Activated naive CD4-positive, alpha-beta T cell treated with anti-CD3 and anti-CD28 coated beads for 36 hours (primary cell): ENCODE results near the gene RUNX1. TPM values are rescaled to one million over a fixed set of nuclear protein-coding genes. Genes with fewer than 3 reads are reported as not detected.
A peak's percentile ranks its signal among the peaks of the same experiment; 100 is the strongest.

ENCODE experiments used
- CTCF ChIA-PET: fragments of 350-600 bp; sonication (Branson Sonifier 250); formaldehyde crosslinking; loops from one replicate; lab custom pipeline; 2021; ENCODE audit warnings: antibody characterized with exemption; lab: Charles Lee
- DNase-seq: peaks from one replicate; pipeline ENCODE4 v3.0.0-alpha.2; 2020
- H3K27ac Mint-ChIP-seq: one replicate; pipeline ENCODE4 v1.8.0; 2021; ENCODE audit warnings: mild to moderate bottlenecking, mixed read lengths
- H3K27me3 Mint-ChIP-seq: one replicate; pipeline ENCODE4 v1.8.0; 2021; ENCODE audit warnings: low read depth, mixed read lengths
- H3K36me3 Mint-ChIP-seq: one replicate; pipeline ENCODE4 v1.8.0; 2021; ENCODE audit warnings: low read depth, mixed read lengths
- H3K4me1 Mint-ChIP-seq: one replicate; pipeline ENCODE4 v1.8.0; 2021; ENCODE audit warnings: low read depth, mixed read lengths
- H3K4me3 Mint-ChIP-seq: one replicate; pipeline ENCODE4 v1.8.0; 2021; ENCODE audit warnings: mild to moderate bottlenecking, moderate library complexity, mixed read lengths
- H3K9me3 Mint-ChIP-seq: one replicate; pipeline ENCODE4 v1.8.0; 2021; ENCODE audit warnings: mixed read lengths
- intact Hi-C: fragments of 100-400 bp; cut with micrococcal nuclease; formaldehyde crosslinking; loops from one replicate; pipeline ENCODE4 v1.15.1; 2023
- total RNA-seq, 2 experiments: library from RNA; stranded (reverse); gene quantifications; one replicate each; pipeline ENCODE4 v1.2.3, GENCODE V29; 2021

The RUNX1 gene
- total RNA-seq, 2 experiments from 2014 or later, result 36.9 to 41.0 TPM

DNA sequence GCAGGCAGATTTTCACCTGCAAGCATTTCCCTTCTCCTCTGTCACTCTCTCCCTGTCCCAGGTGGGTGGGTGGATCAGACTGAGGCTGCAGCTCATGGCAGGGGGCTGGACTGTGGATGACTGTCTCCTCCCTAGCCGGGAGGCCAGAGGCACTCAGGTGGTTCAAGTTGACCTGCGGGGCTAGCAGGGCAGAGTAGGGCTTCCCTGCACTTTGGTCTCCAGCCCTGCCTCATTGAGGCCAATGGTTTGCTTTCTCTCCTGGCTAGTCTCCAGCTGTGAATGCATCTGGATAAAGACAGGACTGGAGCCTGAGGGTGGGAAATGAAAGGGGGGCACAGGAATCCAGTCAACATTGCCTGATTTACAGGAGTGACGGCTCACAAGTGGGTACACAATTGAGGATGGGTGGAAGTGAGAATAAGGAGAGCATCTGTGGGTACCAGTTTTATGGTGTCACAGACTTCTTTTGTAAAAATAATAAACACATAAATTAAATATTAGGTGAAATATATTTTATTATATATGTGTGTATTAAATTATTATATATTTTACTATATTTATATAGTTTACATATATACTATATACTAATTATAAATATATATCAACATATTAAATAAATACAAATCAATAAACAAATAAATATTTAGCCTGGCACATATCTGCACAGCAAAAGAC, 25.6 kb downstream of the RUNX1 start:
- peak overlapping the region; percentile 71 for H3K27ac Mint-ChIP-seq
- H3K27me3 Mint-ChIP-seq, result no peaks in the 10 kb centered on the region
- DNase-seq, result no peak
- H3K36me3 Mint-ChIP-seq, result peaks cover 4% of the 10 kb centered on the region
- peaks cover 3% of the 10 kb centered on the region for H3K9me3 Mint-ChIP-seq
- intact Hi-C loops, result loop anchor here (1.0 to 2.0 kb wide), 9 partner anchors 8 to 319 kb away; no protein-coding TSS in a partner anchor
- peaks cover 85% of the 10 kb centered on the region for H3K4me1 Mint-ChIP-seq
- H3K4me3 Mint-ChIP-seq, result no peak overlapping the region
- CTCF ChIA-PET, result interaction anchor here (2.0 kb wide), 1 partner anchor 134 kb away, joined by 6 read pairs; no protein-coding TSS in a partner anchor

DNA sequence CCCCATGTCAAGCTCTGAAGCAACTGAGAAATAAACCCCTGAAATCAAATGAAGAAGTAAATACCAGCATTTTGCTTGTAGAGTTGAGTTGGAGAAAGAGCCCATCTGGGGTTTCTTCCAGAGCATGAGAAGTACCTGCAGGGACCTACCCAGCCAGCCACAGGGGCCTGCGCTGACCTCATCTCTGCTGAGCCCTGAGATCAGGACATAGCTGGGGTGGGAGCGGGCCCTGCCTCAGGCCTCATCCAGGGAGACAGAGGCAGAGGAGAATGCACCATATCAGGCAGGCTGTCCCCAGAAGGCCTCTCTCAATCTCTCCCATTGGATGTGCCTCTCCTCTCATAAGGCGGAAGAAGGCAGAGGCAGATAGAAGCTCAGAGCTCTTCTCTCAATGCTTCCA, 27.6 kb downstream of the RUNX1 start:
- Mint-ChIP-seq H3K4me3 (no peak overlapping the region), H3K27ac (peak overlapping the region; percentile 80), H3K27me3 (no peaks in the 10 kb centered on the region), H3K9me3 (peaks cover 3% of the 10 kb centered on the region), H3K36me3 (peaks cover 3% of the 10 kb centered on the region), H3K4me1 (peaks cover 86% of the 10 kb centered on the region)
- intact Hi-C loops, result loop anchor here (1.0 kb wide), 1 partner anchor 118 kb away; no protein-coding TSS in a partner anchor
- DNase-seq, result no peak
- CTCF ChIA-PET, result interaction anchor here (0.7 to 3.5 kb wide), 11 partner anchors 13 to 132 kb away, joined by 3 to 14 read pairs (median 4); no protein-coding TSS in a partner anchor

DNA sequence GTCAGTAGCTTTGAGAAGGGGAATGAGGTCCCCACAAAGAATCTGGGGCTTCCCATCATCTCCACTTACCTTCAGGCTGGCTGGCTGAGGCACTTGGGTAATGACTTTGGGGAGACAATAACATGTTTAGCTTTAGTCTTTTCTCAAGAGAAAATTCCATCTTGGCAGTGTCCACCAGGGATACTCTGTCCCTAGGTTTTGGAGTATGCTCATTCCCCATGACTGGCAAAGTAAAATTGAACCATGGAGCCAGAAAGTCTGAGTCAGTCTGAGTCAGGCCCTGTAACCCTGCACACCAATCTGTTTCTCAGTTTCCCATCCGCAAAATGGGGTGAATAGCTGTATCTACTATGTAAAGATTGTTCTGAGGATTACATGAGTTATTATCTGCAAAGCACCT, 28.2 kb downstream of the RUNX1 start:
- peak overlapping the region; percentile 80 for H3K27ac Mint-ChIP-seq
- H3K9me3 Mint-ChIP-seq, result peaks cover 3% of the 10 kb centered on the region
- H3K4me1 Mint-ChIP-seq, result peaks cover 89% of the 10 kb centered on the region
- peaks cover 3% of the 10 kb centered on the region for H3K36me3 Mint-ChIP-seq
- CTCF ChIA-PET, result interaction anchor here (1.0 to 3.5 kb wide), 7 partner anchors 21 to 74 kb away, joined by 3 to 14 read pairs (median 5); no protein-coding TSS in a partner anchor
- H3K27me3 Mint-ChIP-seq, result no peaks in the 10 kb centered on the region
- intact Hi-C loops, result loop anchor here (1.0 kb wide), 1 partner anchor 118 kb away; no protein-coding TSS in a partner anchor
- no peak overlapping the region for H3K4me3 Mint-ChIP-seq
- DNase-seq, result peak; percentile 52

DNA sequence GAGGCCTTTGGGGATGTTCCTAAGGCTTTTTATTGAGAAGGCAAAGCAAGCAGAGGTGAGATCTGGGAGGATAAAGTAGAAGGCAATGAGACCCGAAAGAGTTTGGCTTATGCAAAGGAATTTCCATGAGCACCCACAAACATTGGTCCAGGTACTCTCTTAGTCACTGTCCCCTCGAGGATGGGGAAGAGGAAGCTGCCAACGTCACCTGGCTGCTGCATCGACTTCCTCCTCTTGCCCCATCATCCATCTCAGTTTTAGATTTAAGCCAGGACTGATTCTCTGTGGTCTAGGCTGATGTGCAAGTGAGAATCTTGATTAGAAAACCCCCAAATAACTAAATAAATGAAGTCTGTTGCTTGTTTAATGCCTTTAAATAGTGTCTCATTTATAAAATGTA, 28.7 kb downstream of the RUNX1 start:
- Mint-ChIP-seq H3K36me3 (peaks cover 3% of the 10 kb centered on the region), H3K4me3 (no peak overlapping the region), H3K27me3 (no peaks in the 10 kb centered on the region), H3K9me3 (peaks cover 3% of the 10 kb centered on the region), H3K4me1 (peaks cover 89% of the 10 kb centered on the region), H3K27ac (peak overlapping the region; percentile 80)
- DNase-seq, result peak; percentile 69
- CTCF ChIA-PET, result interaction anchor here (1.3 to 3.5 kb wide), 3 partner anchors 37 to 129 kb away, joined by 3 to 14 read pairs (median 3); no protein-coding TSS in a partner anchor
- intact Hi-C loops, result no loop called here

DNA sequence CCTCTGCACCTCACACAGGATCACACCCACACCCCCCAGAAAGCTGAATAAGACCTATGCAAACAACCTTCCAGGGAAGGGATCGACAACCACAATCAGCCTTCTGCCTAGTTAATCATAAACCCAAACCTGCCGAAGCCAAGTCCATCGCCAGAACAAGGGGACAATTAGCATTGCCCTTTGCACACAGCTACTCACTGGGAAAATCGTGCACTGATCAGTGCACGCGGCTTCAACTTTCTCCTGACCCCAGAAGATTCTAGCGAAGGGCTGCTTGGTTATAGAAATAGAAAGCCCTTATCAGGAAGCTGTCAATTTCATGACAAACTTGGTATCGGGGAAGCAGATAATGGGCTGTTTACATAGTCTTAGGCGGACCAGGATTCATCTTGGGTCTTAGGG, 29.5 kb downstream of the RUNX1 start:
- no peaks in the 10 kb centered on the region for H3K27me3 Mint-ChIP-seq
- intact Hi-C loops, result no loop called here
- H3K4me1 Mint-ChIP-seq, result peaks cover 89% of the 10 kb centered on the region
- CTCF ChIA-PET, result interaction anchor here (0.9 to 3.5 kb wide), 4 partner anchors 13 to 129 kb away, joined by 3 to 14 read pairs (median 3); no protein-coding TSS in a partner anchor
- no peak overlapping the region for H3K27ac Mint-ChIP-seq
- no peak for DNase-seq
- H3K9me3 Mint-ChIP-seq, result peaks cover 3% of the 10 kb centered on the region
- H3K4me3 Mint-ChIP-seq, result no peak overlapping the region
- H3K36me3 Mint-ChIP-seq, result peaks cover 3% of the 10 kb centered on the region

DNA sequence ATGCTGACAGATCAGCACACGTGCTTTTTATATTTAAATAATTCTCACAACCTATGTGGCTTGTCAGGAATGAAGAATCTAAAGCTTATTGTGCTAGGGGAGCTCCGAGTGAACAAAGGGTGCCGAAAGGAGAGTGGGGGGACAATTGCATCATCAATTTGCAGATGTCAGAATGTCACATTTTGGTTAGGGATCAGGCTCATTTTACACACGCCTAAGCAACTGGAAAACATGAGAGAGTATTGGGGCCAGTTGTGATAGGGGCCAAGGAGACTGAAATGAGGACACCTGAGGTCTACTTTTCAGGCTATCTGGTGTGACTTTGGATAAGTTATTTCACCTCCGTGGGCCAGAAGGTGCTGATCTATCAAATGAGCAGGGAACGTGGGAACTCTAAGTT, 31.8 kb downstream of the RUNX1 start:
- no peak overlapping the region for H3K27ac Mint-ChIP-seq
- CTCF ChIA-PET, result interaction anchor here (0.6 to 1.5 kb wide), 4 partner anchors 9 to 294 kb away, joined by 3 to 5 read pairs (median 4); no protein-coding TSS in a partner anchor
- no peaks in the 10 kb centered on the region for H3K27me3 Mint-ChIP-seq
- H3K4me1 Mint-ChIP-seq, result peaks cover 87% of the 10 kb centered on the region
- intact Hi-C loops, result no loop called here
- no peaks in the 10 kb centered on the region for H3K9me3 Mint-ChIP-seq
- DNase-seq, result no peak
- H3K36me3 Mint-ChIP-seq, result no peaks in the 10 kb centered on the region
- H3K4me3 Mint-ChIP-seq, result no peak overlapping the region

DNA sequence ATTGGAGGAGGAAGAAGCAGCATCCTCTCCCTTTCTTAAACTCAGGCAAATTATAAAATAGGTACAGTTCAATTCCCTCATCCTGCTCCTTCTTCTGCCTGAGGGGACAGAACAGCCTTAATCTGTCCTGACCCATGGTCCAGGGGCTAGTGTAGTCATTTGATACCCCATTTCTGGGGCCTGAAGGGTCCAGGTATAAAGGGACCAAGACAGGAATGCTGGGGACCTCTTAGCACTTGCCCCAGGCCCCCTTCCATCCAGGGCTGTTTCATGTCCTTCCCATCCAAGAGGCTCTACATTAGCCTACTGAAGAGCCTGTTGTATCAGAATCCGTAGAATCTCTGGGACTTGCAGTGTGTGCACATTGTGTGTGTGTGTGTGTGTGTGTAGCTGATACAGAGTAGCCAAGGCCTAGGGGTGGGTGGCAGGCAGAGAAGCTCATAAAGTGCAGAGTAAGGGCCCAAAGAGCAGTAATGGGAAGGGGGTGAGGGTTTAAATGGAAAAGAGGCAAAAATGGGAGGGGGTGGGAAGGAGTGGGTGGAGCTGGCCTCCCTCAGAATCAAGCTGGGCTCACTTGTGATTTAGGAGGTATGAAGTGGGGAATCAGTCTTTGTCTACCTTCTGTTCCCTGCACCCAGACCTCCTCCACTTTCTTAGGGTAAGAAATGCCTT, 32.4 kb downstream of the RUNX1 start:
- Mint-ChIP-seq H3K4me3 (no peak overlapping the region), H3K4me1 (peaks cover 87% of the 10 kb centered on the region), H3K9me3 (no peaks in the 10 kb centered on the region), H3K27ac (no peak overlapping the region), H3K27me3 (no peaks in the 10 kb centered on the region), H3K36me3 (no peaks in the 10 kb centered on the region)
- CTCF ChIA-PET, result interaction anchor here (0.6 to 1.5 kb wide), 4 partner anchors 10 to 293 kb away, joined by 3 to 5 read pairs (median 4); no protein-coding TSS in a partner anchor
- no peak for DNase-seq
- intact Hi-C loops, result no loop called here

DNA sequence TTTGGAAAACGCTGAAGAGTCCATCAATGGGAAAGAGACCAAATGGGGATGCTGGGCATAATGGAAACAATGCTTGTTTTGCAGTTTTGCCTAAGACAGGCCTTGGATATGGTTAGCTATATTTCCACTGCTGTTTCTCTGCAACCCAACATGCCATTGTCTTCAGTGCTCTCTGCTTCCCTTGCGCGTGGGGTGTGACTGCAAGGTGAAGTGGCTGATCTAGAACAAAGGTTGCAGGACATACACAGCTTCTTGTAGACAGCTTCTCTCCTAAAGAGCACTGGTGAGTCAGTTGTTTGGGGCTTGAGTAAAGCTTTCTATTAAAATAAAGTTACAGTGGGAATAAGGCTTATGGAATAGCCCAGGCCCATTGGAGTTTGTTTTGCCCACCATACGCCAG, 33.0 kb downstream of the RUNX1 start:
- Mint-ChIP-seq H3K36me3 (no peaks in the 10 kb centered on the region), H3K4me3 (no peak overlapping the region), H3K4me1 (peaks cover 87% of the 10 kb centered on the region), H3K27ac (no peak overlapping the region), H3K27me3 (no peaks in the 10 kb centered on the region), H3K9me3 (no peaks in the 10 kb centered on the region)
- DNase-seq, result no peak
- intact Hi-C loops, result no loop called here
- CTCF ChIA-PET, result no interaction called here

DNA sequence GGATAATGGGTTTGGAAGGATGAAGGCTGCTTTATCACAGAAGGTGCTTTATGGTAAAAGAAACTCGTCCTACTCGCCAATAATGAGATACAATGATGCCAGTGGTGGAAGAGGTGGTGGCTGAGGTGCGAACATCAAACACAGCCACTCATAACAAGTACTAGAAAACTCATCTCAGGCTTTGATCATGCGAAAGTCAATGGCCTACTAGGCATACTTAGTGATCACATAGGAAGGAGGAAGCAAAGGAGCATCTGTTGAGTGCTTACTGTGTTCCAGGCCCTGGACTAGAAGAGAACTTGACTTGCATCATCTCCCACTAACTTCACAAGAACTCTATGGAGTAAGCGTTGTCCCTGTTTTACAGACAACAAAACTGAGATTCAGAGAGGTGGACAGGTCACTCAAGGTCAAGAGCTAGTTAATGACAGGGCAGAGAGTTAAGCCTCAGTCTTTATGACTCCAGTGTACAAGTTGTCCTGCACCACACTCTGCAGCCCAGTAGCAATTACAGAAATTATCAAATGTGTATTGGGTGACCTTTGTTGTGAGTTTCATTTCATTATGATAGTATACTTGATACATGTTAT, 33.6 kb downstream of the RUNX1 start:
- CTCF ChIA-PET, result interaction anchor here (1.6 kb wide), 1 partner anchor 35 kb away, joined by 4 read pairs; no protein-coding TSS in a partner anchor
- no peaks in the 10 kb centered on the region for H3K9me3 Mint-ChIP-seq
- intact Hi-C loops, result loop anchor here (1.0 kb wide), 1 partner anchor 9 kb away; no protein-coding TSS in a partner anchor
- no peaks in the 10 kb centered on the region for H3K27me3 Mint-ChIP-seq
- no peak overlapping the region for H3K27ac Mint-ChIP-seq
- no peaks in the 10 kb centered on the region for H3K36me3 Mint-ChIP-seq
- H3K4me1 Mint-ChIP-seq, result peaks cover 87% of the 10 kb centered on the region
- peak; percentile 67 for DNase-seq
- H3K4me3 Mint-ChIP-seq, result no peak overlapping the region

DNA sequence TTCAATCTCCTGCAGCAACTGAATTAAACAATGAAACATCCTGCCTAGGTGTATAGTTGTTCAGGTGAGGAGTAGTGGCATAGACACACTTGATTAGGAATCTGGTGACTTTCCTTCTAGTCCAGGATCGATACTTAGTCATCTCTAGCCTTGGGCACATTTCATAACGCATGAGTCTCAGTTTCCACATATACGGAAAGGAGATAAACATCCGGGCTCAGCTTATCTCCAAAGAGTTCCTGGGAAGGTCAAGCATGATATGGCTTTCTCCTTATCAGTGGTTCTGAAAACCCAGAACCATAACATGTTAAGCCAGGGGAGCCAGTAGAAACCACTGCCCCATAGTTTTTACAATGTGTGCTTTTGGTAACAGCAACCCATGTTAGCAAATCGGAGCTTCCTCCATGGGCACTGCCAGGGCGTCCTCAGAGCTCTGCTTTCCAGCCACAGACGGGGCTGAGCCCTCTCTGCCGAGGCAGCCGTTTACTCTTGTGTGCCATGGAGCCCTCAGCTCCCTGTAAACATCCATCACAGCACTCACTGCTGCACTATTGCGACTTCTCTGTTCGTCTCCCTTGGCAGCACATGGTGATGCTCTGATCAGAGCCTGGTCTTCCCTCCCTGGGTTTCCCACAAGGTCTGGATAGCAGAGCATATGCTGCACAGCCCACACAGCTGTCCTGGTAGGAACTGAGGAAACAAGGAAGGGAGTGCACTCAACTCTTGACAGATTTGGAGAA, 34.6 kb downstream of the RUNX1 start:
- Mint-ChIP-seq H3K27ac (no peak overlapping the region), H3K9me3 (no peaks in the 10 kb centered on the region)

DNA sequence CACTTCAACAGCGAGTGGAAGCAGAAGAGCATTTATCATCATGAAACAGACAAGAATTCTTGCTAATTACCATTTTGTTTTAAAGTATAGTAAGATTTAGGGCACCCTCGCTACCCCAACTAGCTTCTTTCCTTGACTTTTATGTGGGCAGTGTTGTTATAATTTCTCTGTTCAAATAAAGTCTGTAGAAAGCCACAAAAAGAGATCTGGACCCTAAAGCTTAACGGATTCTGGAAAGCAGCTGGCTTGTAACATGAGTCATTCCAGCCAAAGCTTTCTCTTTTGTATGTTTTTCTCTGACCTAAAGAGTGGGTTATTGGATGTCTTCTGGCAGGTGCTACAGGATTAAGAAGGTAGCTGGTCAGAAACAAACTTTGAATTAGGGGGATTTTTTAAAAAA, 37.4 kb downstream of the RUNX1 start:
- H3K4me3 Mint-ChIP-seq, result peak overlapping the region; percentile 64
- no peak for DNase-seq
- no peaks in the 10 kb centered on the region for H3K27me3 Mint-ChIP-seq
- no peaks in the 10 kb centered on the region for H3K36me3 Mint-ChIP-seq
- no peaks in the 10 kb centered on the region for H3K9me3 Mint-ChIP-seq
- peak overlapping the region; percentile 54 for H3K27ac Mint-ChIP-seq
- CTCF ChIA-PET, result interaction anchor here (0.8 to 1.0 kb wide), 2 partner anchors 17 to 29 kb away, joined by 3 to 4 read pairs; no protein-coding TSS in a partner anchor
- intact Hi-C loops, result no loop called here
- peaks cover 89% of the 10 kb centered on the region for H3K4me1 Mint-ChIP-seq

More for the DNA sequence above, 34.6 kb downstream of the RUNX1 start:
- Mint-ChIP-seq H3K27me3 (no peaks in the 10 kb centered on the region), H3K36me3 (no peaks in the 10 kb centered on the region), H3K4me1 (peaks cover 87% of the 10 kb centered on the region), H3K4me3 (peak overlapping the region; percentile 11)
- intact Hi-C loops, result loop anchor here (1.0 kb wide), 1 partner anchor 10 kb away; no protein-coding TSS in a partner anchor
- DNase-seq, result no peak
- CTCF ChIA-PET, result interaction anchor here (0.6 to 1.6 kb wide), 2 partner anchors 13 to 36 kb away, joined by 3 to 4 read pairs; no protein-coding TSS in a partner anchor
